ENCODE data around the gene BSCL2. TPM values are rescaled to one million over a fixed set of nuclear protein-coding genes. Genes with fewer than 3 reads are reported as not detected.
A peak's percentile ranks its signal among the peaks of the same experiment; 100 is the strongest.
"Not testable (repeated sequence)": the region's sequence is repeated elsewhere in the genome, so short reads cannot be mapped to it uniquely, and the experiment has no call there.

The BSCL2 gene
- total RNA-seq = 10 to 100 TPM; 28.3 to 41.0 TPM

- peak; percentile 10 for DNase-seq
- Mint-ChIP-seq H3K27me3 (no peaks in the 10 kb centered on the region), H3K4me3 (peak within 1 kb of the TSS; percentile 88), H3K27ac (peak within 1 kb of the TSS; percentile 93), H3K36me3 (ENCODE audit: low read depth) (peaks cover 32% of the 10 kb centered on the region), H3K9me3 (no peaks in the 10 kb centered on the region), H3K4me1 (peaks cover 57% of the 10 kb centered on the region)
- CTCF ChIA-PET = interaction anchor here (0.6 to 3.1 kb wide), 8 partner anchors 27 to 173 kb away, joined by 3 to 15 read pairs (median 4); partner anchors contain the start of genes LBHD1, SLC3A2, TMEM179B and UQCC3
- POLR2A ChIA-PET = no interaction called here
These were observed at the start of gene BSCL2, which contains the start of gene GNG3 for GRCh38 chr11:62707277-62707861. TSS of gene BSCL2 (minus strand) at chr11:62707424. CDS start at chr11:62707195, 229 bp downstream. TSS of gene GNG3 (plus strand) at chr11:62707676. CDS start at chr11:62708296, 620 bp downstream.

GRCh38 chr11:62755086-62755615, 47.9 kb upstream of the BSCL2 start:
- no peak for DNase-seq
- H3K4me3 Mint-ChIP-seq = peak overlapping the region; percentile 30
- H3K27me3 Mint-ChIP-seq = no peaks in the 10 kb centered on the region
- H3K27ac Mint-ChIP-seq = peak overlapping the region; percentile 4
- ChIA-PET POLR2A (no interaction called here), CTCF (interaction anchor here (1.8 to 3.7 kb wide), 3 partner anchors 14 to 31 kb away, joined by 4 to 15 read pairs (median 10); partner anchors contain the start of gene HNRNPUL2)
- no peaks in the 10 kb centered on the region for H3K9me3 Mint-ChIP-seq
- H3K36me3 Mint-ChIP-seq (ENCODE audit: low read depth) = peaks cover 11% of the 10 kb centered on the region
- H3K4me1 Mint-ChIP-seq = peaks cover 22% of the 10 kb centered on the region

GRCh38 chr11:62753736-62754603, 46.7 kb upstream of the BSCL2 start, which contains the start of gene ZBTB3:
TSS of gene ZBTB3 (minus strand) at chr11:62754160. CDS start at chr11:62753664, 496 bp downstream.
- peak; percentile 99 for DNase-seq
- Mint-ChIP-seq H3K27ac (peak within 1 kb of the TSS; percentile 95), H3K4me3 (peak within 1 kb of the TSS; percentile 92), H3K9me3 (no peaks in the 10 kb centered on the region), H3K36me3 (ENCODE audit: low read depth) (peaks cover 16% of the 10 kb centered on the region), H3K27me3 (no peaks in the 10 kb centered on the region), H3K4me1 (peaks cover 27% of the 10 kb centered on the region)
- POLR2A ChIA-PET = interaction anchor here (0.7 to 1.6 kb wide), 11 partner anchors 13 to 127 kb away, joined by 3 to 7 read pairs (median 3); partner anchors contain the start of genes C11orf98, CSKMT, SLC3A2 and TAF6L
- CTCF ChIA-PET = interaction anchor here (0.5 to 3.7 kb wide), 21 partner anchors 8 to 329 kb away, joined by 3 to 15 read pairs (median 4); partner anchors contain the start of genes HNRNPUL2, POLR2G, SLC3A2 and STX5

- peaks cover 29% of the 10 kb centered on the region for H3K4me1 Mint-ChIP-seq
- H3K36me3 Mint-ChIP-seq (ENCODE audit: low read depth) = peaks cover 18% of the 10 kb centered on the region
- no peak for DNase-seq
- H3K4me3 Mint-ChIP-seq = peak overlapping the region; percentile 92
- no peaks in the 10 kb centered on the region for H3K27me3 Mint-ChIP-seq
- H3K9me3 Mint-ChIP-seq = no peaks in the 10 kb centered on the region
- ChIA-PET POLR2A (interaction anchor here (0.7 to 1.6 kb wide), 10 partner anchors 14 to 128 kb away, joined by 3 to 7 read pairs (median 4); partner anchors contain the start of genes C11orf98, CSKMT, SLC3A2 and TAF6L), CTCF (interaction anchor here (0.6 to 3.7 kb wide), 19 partner anchors 9 to 328 kb away, joined by 3 to 15 read pairs (median 4); partner anchors contain the start of genes HNRNPUL2, POLR2G, SLC3A2 and STX5)
- peak overlapping the region; percentile 95 for H3K27ac Mint-ChIP-seq
These were observed 45.9 kb upstream of the BSCL2 start for GRCh38 chr11:62752994-62753735.

GRCh38 chr11:62752177-62752785, 45.1 kb upstream of the BSCL2 start:
- Mint-ChIP-seq H3K36me3 (ENCODE audit: low read depth) (peaks cover 18% of the 10 kb centered on the region), H3K9me3 (no peaks in the 10 kb centered on the region), H3K4me3 (no peak overlapping the region), H3K27ac (peak overlapping the region; percentile 62), H3K27me3 (no peaks in the 10 kb centered on the region), H3K4me1 (peaks cover 29% of the 10 kb centered on the region)
- DNase-seq = no peak
- ChIA-PET POLR2A (interaction anchor here (0.7 kb wide), 1 partner anchor 14 kb away, joined by 3 read pairs; no protein-coding TSS in a partner anchor), CTCF (interaction anchor here (1.2 to 3.7 kb wide), 5 partner anchors 9 to 129 kb away, joined by 5 to 13 read pairs (median 10); partner anchors contain the start of genes POLR2G and SLC3A2)

- H3K9me3 Mint-ChIP-seq, H3K27me3 Mint-ChIP-seq, DNase-seq, POLR2A ChIA-PET, CTCF ChIA-PET, H3K4me3 Mint-ChIP-seq: not testable (repeated sequence)
- Mint-ChIP-seq H3K4me1 (peaks cover 28% of the 10 kb centered on the region), H3K27ac (peak overlapping the region; percentile 57), H3K36me3 (ENCODE audit: low read depth) (peaks cover 18% of the 10 kb centered on the region)
These were observed 42.7 kb upstream of the BSCL2 start for GRCh38 chr11:62749931-62750330.

GRCh38 chr11:62747475-62748160, 40.4 kb upstream of the BSCL2 start:
- POLR2A ChIA-PET = no interaction called here
- peaks cover 13% of the 10 kb centered on the region for H3K36me3 Mint-ChIP-seq (ENCODE audit: low read depth)
- no peak overlapping the region for H3K27ac Mint-ChIP-seq
- H3K9me3 Mint-ChIP-seq = no peaks in the 10 kb centered on the region
- H3K4me3 Mint-ChIP-seq = no peak overlapping the region
- CTCF ChIA-PET = interaction anchor here (1.0 to 1.8 kb wide), 3 partner anchors 11 to 39 kb away, joined by 5 to 6 read pairs (median 5); no protein-coding TSS in a partner anchor
- no peaks in the 10 kb centered on the region for H3K27me3 Mint-ChIP-seq
- H3K4me1 Mint-ChIP-seq = peaks cover 15% of the 10 kb centered on the region
- no peak for DNase-seq

- peaks cover 30% of the 10 kb centered on the region for H3K36me3 Mint-ChIP-seq (ENCODE audit: low read depth)
- POLR2A ChIA-PET = interaction anchor here (0.6 kb wide), 1 partner anchor 9 kb away, joined by 3 read pairs; the partner anchor contains the start of gene TTC9C
- CTCF ChIA-PET = interaction anchor here (0.6 to 1.8 kb wide), 7 partner anchors 7 to 179 kb away, joined by 3 to 7 read pairs (median 4); partner anchors contain the start of gene ZBTB3
- H3K27me3 Mint-ChIP-seq = no peaks in the 10 kb centered on the region
- no peak for DNase-seq
- no peak overlapping the region for H3K4me3 Mint-ChIP-seq
- H3K27ac Mint-ChIP-seq = no peak overlapping the region
- peaks cover 8% of the 10 kb centered on the region for H3K4me1 Mint-ChIP-seq
- H3K9me3 Mint-ChIP-seq = no peaks in the 10 kb centered on the region
These were observed 30.0 kb upstream of the BSCL2 start for GRCh38 chr11:62737196-62737595.

GRCh38 chr11:62732830-62733229, 25.6 kb upstream of the BSCL2 start:
- peaks cover 31% of the 10 kb centered on the region for H3K36me3 Mint-ChIP-seq (ENCODE audit: low read depth)
- peaks cover 28% of the 10 kb centered on the region for H3K4me1 Mint-ChIP-seq
- POLR2A ChIA-PET = no interaction called here
- no peak overlapping the region for H3K27ac Mint-ChIP-seq
- H3K4me3 Mint-ChIP-seq = no peak overlapping the region
- no peaks in the 10 kb centered on the region for H3K9me3 Mint-ChIP-seq
- CTCF ChIA-PET = interaction anchor here (0.6 kb wide), 2 partner anchors 108 to 123 kb away, joined by 4 to 5 read pairs; no protein-coding TSS in a partner anchor
- H3K27me3 Mint-ChIP-seq = no peaks in the 10 kb centered on the region
- DNase-seq = no peak

GRCh38 chr11:62730076-62730475, 22.9 kb upstream of the BSCL2 start:
- peaks cover 34% of the 10 kb centered on the region for H3K4me1 Mint-ChIP-seq
- peak overlapping the region; percentile 96 for H3K4me3 Mint-ChIP-seq
- CTCF ChIA-PET = interaction anchor here (0.8 to 2.9 kb wide), 4 partner anchors 8 to 57 kb away, joined by 3 to 13 read pairs (median 5); partner anchors contain the start of gene ZBTB3
- peak overlapping the region; percentile 25 for H3K27ac Mint-ChIP-seq
- POLR2A ChIA-PET, DNase-seq, H3K27me3 Mint-ChIP-seq, H3K9me3 Mint-ChIP-seq: not testable (repeated sequence)
- peaks cover 44% of the 10 kb centered on the region for H3K36me3 Mint-ChIP-seq (ENCODE audit: low read depth)

Data from activated CD4-positive, alpha-beta T cell treated with anti-CD3 and anti-CD28 coated beads, Interleukin-2, amount 10 ng/mL, durations not matched to agents 7 days and 5 days (primary cell).